ENCODE measurements around the gene TMC3.
A peak's percentile ranks its signal among the peaks of the same experiment; 100 is the strongest.
"Not testable (repeated sequence)": the region's sequence is repeated elsewhere in the genome, so short reads cannot be mapped to it uniquely, and the experiment has no call there.

The TMC3 gene

DNA sequence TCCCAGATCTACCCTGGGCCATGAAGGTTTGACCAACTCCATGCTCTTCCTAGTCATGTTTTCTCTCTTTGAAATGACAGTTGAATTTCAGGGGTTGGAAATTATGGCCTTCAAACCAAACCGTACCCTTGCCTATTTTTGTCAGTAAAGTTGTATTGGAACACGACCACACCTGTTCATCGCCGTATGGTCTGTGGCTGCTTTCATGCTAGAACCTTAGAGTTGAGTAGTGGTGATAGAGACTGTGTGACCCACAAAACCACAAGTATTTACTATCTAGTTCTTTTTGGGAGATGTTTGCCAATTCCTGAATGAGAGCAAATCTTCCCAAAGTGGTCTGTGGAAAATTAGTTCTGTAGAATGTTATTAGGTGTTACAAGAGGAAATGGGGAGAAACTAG lies 26.1 kb downstream of the TMC3 start:
- peak; percentile 70 for FAIRE-seq

DNA sequence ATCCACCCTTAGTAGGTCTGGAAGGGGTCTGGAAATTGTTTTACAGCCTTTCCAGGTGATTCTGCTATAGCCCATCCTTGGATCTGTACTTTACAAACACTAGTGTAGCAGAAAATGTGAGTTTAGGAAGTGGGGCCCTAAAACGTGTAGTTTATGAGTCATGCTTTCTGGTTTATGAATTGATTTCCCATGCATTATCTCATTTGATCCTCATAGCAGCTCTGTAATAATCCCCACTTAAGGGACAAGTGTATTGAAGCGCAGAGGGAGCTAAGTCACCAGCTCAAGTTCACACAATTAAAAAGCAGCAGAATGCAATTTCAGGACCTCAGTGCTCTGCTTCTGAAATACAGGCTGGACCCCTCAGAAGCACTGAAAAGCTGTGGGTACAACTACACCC lies 27.4 kb downstream of the TMC3 start:
- FAIRE-seq (no peak), DNase-seq (ENCODE audit: low spot score) (no peak)

More for the DNA sequence above, 26.1 kb downstream of the TMC3 start:
- DNase-seq (ENCODE audit: low spot score) = no peak

DNA sequence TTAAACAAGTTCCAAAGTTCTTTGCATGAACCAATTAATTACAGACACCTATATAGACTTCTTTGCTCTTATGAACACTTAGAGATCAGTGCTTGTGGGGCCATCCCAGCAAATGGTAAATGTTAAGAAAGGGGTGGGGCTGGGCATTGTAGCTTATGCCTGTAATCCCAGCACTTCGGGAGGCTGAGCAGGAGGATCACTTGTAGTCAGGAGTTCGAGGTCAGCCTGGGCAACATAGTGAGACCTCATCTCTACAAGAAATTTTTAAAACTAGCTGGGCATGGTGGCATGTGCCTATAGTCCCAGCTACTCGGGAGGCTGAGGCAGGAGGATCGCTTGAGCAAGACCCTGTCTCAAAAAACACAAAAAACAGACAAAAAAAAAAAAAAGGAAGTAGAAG lies 30.6 kb downstream of the TMC3 start:
- DNase-seq (ENCODE audit: low spot score) = no peak
- FAIRE-seq = no peak

DNA sequence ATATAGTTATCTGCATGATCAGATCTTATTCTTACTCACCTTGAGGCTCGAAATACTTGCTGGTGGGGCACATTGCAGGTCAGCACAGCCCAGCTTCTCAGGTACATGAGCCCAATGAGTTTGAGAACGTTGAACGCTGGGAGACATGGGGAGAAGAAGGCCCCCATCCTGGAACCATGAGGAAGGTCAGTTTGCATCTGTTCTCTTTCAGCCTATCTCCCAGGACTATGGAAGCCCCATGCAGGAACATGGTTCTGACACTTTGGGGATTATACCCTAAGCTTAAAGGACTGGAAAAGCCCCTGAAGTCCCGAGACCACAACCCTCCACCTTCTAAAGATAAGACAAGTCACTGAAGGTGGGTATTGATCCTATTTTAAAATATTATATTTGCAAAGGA lies 32.7 kb downstream of the TMC3 start:
- DNase-seq (ENCODE audit: low spot score) = no peak
- FAIRE-seq = no peak

DNA sequence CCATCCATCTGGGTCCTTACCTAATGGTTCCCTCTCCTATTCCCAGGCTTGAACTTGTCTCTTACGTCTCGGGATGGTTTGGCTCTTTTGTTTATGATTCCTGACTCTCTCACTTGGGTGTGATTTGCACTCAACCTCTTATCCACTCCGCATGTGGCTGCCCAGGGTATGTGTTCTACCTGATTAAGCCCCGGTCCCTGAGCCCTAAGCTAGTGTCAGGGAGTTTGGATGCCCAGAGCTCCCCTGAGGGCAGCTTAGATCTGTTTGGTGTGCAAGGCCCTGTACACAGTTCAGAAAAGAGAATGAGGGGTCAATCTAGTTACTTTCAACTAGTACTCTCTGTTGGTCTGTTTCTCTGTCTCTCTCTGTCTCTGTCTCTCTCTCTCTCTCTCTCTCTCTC lies 34.2 kb downstream of the TMC3 start:
- FAIRE-seq = no peak
- DNase-seq (ENCODE audit: low spot score) = no peak

DNA sequence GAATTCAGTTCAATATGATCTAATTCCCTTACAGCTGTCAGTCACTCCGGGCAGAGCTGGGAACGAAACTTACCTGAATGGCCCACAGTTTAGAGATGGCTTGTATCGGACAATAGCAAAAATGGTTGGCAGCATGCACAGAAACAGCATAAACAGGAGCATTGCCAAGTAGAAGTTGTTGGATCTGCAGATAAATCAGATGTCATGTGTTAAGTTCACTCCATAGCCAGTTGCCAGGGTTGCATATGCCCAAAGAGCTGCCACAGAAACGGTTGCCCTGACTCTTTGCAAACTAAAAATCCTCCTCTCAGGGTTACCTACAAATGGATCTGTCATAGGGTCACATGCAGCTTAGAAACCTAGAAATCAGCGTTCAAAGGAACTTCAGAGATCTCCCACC lies 34.7 kb downstream of the TMC3 start:
- DNase-seq (ENCODE audit: low spot score) (no peak), FAIRE-seq (no peak)

DNA sequence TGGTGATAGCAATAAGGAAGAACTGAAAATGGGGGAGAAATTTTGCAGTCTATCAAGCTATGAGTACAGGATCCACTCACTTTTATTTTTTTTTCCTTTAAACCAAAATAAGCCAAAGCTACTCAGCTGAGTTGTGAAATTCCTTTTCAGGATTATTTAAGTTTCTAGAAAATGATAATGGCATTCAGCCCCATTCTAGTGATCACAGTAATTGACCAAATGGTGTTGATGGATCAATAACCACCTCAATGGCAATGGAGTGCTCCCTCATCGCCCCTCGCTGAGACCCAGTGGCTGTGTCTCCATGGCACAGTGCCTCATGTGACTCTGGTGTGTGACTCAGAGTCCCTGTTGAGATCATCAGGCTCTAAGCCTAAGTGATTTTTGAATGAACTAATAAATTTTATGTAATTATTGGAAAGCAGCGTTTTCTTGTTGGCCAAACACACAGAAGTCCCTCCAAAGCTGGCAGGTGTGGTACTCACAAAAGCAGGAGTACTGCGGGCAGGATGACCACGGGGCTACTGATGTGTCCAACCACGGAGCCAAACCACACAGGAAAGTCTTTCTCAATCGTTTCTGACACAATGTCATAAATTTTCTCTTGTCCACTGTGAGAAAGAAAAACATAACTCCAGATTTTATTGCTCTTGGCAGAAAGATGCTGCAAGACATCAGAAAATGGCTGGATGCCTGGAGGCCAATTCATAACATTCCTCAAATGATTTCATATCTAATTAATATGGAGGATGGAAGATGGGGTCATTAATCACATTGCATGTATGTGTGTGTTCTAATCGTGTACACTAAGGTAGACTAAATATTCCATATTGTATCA lies 35.6 kb downstream of the TMC3 start:
- DNase-seq (ENCODE audit: low spot score) (peak; percentile 67), FAIRE-seq (no peak)

DNA sequence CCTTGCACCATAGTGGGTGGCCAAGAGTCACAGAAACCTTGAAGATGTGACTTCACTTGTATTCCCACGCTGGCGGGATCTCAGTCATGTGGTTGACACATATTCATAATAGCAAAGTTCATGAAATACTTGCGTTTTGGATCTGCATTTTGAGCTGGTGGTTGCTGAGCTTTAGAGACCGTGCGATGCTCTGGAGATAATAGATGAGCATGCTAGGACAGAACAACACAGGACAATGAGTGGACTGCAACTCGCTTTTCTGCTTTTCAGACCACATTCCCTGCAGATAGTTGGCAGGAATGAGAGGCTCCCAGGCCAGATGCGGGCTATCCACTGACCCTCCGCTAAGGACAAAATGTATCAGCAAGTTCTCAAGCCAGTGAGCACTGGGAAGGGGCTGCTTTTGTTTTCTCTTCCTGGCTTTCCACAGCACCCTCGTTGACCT lies 36.3 kb downstream of the TMC3 start:
- DNase-seq (ENCODE audit: low spot score) = no peak
- FAIRE-seq = no peak

DNA sequence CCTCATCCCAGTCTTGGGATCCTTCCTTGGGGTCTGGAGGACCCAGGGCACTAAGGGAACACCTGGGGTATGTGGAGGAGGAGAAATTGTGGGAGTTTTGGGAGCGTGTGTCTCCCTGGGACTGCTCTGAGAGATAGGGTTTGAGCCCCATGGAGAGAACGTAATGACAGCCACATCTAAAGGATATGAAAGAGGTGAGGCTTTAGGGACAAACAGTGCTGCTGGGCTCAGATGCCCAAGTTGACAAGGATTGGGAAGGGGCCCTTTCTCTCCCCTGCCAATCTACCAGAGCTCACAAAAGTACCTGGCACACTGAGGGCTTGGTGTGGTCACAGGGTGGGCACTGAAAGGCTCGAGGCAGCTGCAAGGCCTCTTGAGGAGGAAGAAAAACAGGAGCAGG lies 36.8 kb downstream of the TMC3 start:
- FAIRE-seq (no peak), DNase-seq (ENCODE audit: low spot score) (no peak)

DNA sequence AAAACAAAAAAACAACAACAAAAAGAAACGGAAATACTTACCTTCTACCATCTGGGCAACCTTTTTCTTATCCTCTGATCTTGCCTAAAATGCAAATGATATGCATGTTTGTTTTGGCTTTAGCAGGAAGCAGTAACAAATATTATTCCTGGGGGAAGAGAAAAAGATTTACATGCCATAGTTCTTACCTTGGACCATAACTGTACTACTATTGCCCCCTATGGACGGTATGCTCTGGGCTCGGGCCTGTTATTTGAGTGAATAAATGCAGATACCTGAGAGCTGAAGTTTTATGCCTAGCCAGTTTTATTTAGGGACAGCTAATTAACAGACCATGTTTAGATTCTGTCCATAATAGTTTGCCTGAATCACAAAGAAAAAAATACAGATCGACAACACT lies 37.4 kb downstream of the TMC3 start:
- FAIRE-seq = no peak

DNA sequence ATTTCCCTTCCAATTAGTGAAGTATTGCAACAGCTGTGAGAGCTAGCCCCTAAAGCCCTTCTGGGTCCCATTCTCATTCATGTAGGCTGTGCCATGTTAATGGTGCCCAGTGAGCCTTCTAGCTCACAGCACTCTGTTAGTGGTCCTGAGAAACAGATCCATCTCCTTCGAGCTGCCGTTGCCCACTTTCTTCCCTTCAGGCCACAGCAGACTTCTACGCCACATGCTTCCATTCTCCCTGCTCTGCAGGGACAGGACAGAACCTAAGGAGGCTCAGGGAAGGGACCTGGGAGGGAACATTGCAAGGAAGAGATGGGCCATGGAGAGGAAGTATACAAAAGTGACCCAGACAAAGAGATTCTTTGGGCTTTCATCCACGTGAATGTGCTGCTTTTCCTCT lies 38.4 kb downstream of the TMC3 start:
- DNase-seq (ENCODE audit: low spot score) = no peak
- FAIRE-seq = no peak

More for the DNA sequence above, 37.4 kb downstream of the TMC3 start:
- no peak for DNase-seq (ENCODE audit: low spot score)

DNA sequence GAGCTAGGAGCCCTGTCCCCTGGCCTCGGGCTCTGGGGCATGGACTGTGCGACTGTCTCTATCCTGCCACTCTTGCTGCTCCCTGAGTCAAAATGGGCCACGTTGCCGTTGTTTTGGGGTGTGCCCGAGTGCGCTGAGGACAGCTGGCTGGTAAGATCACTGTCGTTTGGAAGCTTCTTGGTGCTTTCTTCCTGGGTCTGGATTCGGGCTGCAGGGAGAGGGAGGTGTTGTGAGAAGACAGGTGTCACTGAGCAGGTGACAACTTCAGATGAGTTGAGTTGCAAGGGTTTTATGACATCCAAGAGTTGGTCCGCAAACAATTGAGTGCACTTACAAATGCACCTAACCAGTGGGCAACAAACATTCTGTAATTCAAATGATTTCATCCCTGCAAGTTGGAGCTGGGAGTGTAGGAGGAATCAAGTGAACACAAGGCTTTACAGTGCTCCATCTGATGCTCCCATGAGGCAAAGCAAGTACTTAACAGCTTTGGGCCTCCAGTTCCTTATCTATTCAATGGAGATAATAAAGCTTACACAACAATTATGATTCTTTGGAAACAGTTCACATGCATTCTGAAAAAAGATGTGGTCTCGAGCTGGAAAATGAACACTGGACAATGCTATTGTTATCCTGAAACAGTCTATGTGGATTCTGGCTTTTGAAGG lies 39.1 kb downstream of the TMC3 start:
- DNase-seq (ENCODE audit: low spot score) = no peak
- no peak for FAIRE-seq

DNA sequence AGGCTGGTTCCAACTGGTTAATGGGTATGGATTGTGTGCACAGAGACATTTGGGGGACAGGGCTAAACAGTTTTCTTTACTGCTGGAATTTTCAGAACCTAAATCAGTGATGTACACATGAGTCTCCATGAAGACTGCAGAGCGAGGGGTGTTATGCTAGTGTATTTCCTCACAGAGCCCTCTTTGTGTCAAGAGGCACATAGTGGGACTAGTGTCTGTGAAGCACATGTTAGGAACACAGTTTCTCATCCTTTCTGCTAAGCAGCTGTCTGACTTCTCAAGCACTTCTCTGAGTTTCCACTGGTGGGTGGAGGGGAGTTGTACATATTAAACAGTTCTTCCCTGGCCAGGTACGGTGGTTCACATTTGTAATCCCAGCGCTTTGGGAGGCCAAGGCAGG lies 40.6 kb downstream of the TMC3 start:
- no peak for DNase-seq (ENCODE audit: low spot score)
- FAIRE-seq = no peak

DNA sequence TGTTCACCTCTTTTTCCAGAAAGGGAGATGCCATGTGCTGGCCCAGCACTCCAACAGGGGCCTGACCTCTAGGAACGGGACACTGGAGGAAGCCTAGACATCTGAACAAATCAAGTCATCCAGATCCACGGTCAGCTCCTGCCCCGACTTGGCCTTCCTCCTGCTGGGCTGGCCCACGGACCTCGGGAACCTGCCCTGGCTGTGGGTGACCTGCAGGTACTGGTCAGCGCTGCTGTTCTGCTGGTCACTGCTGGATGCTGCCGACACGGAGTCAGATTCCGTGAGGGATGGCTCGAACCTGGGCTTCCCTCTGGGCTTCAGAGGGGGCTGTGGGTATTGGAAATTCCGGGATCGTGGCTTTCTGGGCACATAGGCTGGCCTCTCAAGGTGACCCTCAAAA lies 41.7 kb downstream of the TMC3 start:
- DNase-seq (ENCODE audit: low spot score) (no peak), FAIRE-seq (no peak)

DNA sequence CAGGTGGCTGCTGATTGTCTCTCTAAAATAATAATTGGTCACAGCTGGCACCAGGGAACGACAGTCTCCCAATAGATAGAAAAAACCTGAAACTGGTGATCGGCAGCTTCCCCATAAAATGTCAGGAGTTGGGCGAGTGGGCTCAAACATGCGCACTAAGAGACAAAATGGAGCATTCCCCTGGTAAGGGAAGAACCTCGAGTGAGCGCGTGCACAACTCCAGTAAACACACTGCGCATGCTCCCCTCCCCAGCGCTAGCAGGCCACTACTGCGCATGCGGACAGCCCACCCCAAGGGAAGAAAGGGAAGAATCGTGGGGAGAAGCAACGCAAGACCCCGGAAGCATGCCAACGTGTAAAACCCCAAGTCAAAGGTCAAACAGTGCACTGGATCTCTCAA lies 42.4 kb downstream of the TMC3 start:
- FAIRE-seq (no peak), DNase-seq (ENCODE audit: low spot score) (no peak)

DNA sequence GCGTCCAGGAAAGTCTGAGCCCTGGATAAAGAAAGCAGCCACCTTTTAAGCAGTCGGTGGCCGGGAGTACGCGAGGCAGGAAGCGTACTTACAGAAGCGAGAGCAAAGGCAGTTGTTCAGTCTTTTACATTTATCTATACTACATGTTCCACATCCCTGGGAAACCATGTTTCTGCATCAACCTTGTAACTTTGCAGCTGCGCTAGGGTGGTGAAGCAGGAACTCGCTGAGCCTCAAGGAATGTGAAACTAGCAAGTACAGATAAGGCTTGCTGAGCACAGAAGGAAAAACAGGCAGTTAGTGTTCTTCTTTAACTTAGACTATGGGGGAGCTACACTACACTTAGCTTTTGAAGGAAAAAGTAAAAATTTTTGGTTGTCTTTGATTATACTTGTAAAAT lies 42.9 kb downstream of the TMC3 start:
- not testable (repeated sequence) for FAIRE-seq; DNase-seq (ENCODE audit: low spot score)

DNA sequence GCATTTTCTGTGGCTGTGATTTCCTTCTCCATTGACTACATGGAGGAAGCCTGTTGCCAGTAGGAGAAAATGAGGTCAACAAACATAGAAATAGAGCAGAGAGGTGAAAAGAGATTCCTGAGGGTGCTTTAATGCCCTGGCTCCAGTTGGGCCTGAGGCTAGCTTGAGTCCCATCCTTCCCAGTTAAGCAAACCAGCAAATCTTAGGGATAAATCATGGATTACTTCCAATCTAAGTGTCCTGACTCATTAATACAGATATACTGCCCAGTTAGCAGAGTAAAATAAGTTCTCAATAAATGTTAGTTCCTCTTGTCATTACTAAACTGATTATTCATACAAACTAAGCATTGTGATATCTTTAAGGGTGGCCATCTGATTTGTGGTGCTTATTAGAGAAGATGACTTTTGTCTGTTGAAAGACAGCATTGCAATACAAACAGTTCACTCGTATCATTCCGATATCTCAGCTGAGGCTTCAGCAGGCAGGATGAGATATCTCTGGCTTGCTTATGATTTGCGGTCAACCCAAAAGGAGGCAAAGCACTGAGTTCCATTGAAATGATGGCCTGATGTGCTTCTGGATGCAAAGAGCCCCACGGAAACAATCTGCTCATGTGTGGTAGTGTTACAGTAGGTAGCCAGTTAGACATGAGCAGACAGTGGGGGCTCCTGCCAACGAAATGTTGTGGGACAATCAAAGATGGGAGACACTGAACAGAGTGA lies 43.5 kb downstream of the TMC3 start:
- DNase-seq (ENCODE audit: low spot score) (no peak), FAIRE-seq (no peak)

DNA sequence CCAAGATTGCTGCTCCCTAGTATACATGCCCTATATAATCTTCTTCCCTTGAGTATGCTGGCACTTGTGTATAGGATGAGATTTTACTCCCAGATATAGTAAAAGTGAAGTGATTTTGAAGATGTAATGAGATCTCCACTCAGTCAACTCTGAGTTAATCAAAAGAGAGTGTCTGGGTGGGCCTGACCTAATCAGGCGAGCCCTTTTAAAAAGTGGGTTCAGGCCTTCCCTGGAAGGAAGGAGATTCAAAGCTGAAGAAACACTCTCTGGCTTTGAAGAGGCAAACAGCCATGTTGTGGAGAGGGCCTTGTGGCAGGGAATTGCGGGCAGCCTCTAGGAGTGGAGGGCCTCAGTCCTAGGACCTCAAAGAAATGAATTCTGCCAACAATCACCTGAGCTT lies 44.6 kb downstream of the TMC3 start:
- no peak for FAIRE-seq
- DNase-seq (ENCODE audit: low spot score) = no peak

DNA sequence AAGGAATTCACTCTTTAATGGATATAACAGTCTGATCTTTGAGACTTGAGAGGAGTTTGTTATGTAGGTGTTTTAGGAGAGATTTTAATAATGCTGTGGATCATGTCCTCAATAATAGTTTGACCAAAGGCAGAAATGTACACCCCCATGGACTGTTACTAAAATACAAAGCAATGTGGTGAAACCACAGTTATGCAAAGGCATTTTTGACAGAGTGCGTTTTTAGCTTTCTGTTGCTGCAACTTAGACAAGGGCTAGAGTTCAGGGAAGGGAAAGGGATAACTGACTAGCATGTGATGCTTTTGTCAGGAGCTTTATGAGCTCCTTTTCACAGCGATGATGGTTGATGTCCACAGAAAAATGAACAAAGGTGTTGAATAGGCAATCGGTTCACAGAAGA lies 46.5 kb downstream of the TMC3 start:
- no peak for FAIRE-seq
- DNase-seq (ENCODE audit: low spot score) = peak; percentile 59

DNA sequence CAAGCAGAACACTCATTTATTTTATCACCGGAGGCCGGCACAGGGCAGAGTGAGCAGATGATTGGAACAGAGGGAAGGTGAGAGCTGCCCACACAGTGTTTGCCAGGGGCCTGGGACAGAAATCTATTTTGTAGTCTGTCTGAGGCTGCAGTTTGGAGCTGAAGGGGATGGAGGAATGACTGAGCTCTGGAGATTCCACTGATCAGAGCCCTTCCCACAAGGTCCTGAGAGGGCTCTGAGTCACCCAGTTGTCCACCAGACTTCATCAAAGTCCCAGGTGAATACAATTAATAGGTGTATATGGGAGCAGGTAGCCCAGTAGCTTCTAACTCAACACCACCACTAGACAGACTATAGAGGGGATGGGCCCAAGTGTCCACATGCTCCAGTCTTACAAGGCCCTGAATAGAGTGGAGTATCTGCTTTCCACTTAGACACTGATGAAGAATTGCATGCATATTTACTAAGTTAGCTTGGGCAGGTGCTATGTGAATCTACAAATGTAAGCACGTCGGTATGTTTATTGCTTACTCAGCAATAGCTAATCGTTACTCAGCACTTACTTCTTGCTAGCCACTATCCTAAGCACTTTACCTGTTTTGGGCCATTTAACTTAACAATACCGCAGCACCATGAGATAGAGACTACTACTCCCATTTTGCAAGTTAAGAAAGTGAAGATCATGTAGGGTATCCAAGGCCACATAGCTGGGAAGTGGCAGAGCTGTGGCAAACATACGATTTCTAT lies 47.4 kb downstream of the TMC3 start:
- DNase-seq (ENCODE audit: low spot score) = no peak
- no peak for FAIRE-seq
